WTC11 (cell line): ENCODE data around the gene POMT2.

Experiments
- EMX1 ChIP-seq: fragments of 250-450 bp; sonication (Bioruptor Pico); IDR thresholded peaks from 2 replicates; pipeline ENCODE4 v1.8.0; 2021; ENCODE audit warnings: mild to moderate bottlenecking
- JAZF1 ChIP-seq: fragments of 250-450 bp; sonication (Bioruptor Pico); IDR thresholded peaks from 2 replicates; pipeline ENCODE4 v1.9.0; 2021; ENCODE audit warnings: moderate library complexity, mild to moderate bottlenecking, inconsistent platforms
- RELA ChIP-seq: sonication (generic); formaldehyde crosslinking; IDR thresholded peaks from 2 replicates; pipeline ENCODE4 v1.8.1; 2022; ENCODE audit warnings: missing genetic modification reagents, mild to moderate bottlenecking, borderline replicate concordance
- ZNF121 ChIP-seq: sonication (generic); formaldehyde crosslinking; IDR thresholded peaks from 2 replicates; pipeline ENCODE4 v1.8.0; 2023; ENCODE audit warnings: missing genetic modification reagents
- TF ChIP-seq, protein P1 (sequence below): sonication (generic); formaldehyde crosslinking; IDR thresholded peaks from 2 replicates; pipeline ENCODE4 v1.8.0; 2023; ENCODE audit warnings: missing genetic modification reagents, mild to moderate bottlenecking, borderline replicate concordance
- TF ChIP-seq, protein P2 (sequence below): sonication (generic); formaldehyde crosslinking; IDR thresholded peaks from 2 replicates; pipeline ENCODE4 v1.8.1; 2023; ENCODE audit warnings: mild to moderate bottlenecking, missing genetic modification reagents
- TF ChIP-seq, protein P3 (sequence below): fragments of 200-600 bp; IDR thresholded peaks from 2 replicates; pipeline ENCODE4 v1.8.0; 2022; ENCODE audit warnings: antibody characterized with exemption
- TF ChIP-seq, protein P4 (sequence below): sonication (generic); formaldehyde crosslinking; IDR thresholded peaks from 2 replicates; pipeline ENCODE4 v1.8.1; 2022; ENCODE audit warnings: low read depth, missing genetic modification reagents, borderline replicate concordance

DNA sequence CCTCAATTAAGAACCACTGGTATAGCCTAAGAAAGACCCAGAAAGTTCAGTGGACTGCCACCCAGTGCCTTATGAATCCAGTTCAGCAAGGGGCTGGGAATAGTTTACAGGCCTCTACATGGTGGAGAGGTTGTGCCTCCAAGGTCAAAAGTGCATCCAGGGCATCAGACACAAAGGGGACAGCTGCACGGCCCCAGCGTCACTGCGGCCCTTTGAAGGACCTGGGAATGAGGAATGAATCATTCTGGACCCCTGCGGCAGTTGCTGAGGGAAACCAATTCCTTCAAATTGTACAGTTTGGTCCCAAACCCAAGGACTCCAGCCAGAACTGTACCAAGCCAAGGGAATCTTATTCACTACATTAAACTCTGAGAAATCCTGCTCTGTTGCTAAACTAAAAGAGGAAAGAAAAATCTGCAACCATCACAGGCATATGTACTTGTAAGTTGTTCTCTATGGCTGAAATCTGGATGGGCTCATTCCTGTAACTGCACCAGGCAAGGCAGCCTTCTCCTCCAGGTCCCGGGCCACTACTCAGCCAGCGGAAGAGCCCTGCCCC is 38.8 kb downstream of the POMT2 start:
- TF ChIP-seq, protein P1, sequence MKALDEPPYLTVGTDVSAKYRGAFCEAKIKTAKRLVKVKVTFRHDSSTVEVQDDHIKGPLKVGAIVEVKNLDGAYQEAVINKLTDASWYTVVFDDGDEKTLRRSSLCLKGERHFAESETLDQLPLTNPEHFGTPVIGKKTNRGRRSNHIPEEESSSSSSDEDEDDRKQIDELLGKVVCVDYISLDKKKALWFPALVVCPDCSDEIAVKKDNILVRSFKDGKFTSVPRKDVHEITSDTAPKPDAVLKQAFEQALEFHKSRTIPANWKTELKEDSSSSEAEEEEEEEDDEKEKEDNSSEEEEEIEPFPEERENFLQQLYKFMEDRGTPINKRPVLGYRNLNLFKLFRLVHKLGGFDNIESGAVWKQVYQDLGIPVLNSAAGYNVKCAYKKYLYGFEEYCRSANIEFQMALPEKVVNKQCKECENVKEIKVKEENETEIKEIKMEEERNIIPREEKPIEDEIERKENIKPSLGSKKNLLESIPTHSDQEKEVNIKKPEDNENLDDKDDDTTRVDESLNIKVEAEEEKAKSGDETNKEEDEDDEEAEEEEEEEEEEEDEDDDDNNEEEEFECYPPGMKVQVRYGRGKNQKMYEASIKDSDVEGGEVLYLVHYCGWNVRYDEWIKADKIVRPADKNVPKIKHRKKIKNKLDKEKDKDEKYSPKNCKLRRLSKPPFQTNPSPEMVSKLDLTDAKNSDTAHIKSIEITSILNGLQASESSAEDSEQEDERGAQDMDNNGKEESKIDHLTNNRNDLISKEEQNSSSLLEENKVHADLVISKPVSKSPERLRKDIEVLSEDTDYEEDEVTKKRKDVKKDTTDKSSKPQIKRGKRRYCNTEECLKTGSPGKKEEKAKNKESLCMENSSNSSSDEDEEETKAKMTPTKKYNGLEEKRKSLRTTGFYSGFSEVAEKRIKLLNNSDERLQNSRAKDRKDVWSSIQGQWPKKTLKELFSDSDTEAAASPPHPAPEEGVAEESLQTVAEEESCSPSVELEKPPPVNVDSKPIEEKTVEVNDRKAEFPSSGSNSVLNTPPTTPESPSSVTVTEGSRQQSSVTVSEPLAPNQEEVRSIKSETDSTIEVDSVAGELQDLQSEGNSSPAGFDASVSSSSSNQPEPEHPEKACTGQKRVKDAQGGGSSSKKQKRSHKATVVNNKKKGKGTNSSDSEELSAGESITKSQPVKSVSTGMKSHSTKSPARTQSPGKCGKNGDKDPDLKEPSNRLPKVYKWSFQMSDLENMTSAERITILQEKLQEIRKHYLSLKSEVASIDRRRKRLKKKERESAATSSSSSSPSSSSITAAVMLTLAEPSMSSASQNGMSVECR (CRISPR knock-in tag) = no peak
- TF ChIP-seq, protein P2, sequence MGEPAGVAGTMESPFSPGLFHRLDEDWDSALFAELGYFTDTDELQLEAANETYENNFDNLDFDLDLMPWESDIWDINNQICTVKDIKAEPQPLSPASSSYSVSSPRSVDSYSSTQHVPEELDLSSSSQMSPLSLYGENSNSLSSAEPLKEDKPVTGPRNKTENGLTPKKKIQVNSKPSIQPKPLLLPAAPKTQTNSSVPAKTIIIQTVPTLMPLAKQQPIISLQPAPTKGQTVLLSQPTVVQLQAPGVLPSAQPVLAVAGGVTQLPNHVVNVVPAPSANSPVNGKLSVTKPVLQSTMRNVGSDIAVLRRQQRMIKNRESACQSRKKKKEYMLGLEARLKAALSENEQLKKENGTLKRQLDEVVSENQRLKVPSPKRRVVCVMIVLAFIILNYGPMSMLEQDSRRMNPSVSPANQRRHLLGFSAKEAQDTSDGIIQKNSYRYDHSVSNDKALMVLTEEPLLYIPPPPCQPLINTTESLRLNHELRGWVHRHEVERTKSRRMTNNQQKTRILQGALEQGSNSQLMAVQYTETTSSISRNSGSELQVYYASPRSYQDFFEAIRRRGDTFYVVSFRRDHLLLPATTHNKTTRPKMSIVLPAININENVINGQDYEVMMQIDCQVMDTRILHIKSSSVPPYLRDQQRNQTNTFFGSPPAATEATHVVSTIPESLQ (CRISPR knock-in tag) = no peak
- no peak for TF ChIP-seq ZNF121
- TF ChIP-seq, protein P3, sequence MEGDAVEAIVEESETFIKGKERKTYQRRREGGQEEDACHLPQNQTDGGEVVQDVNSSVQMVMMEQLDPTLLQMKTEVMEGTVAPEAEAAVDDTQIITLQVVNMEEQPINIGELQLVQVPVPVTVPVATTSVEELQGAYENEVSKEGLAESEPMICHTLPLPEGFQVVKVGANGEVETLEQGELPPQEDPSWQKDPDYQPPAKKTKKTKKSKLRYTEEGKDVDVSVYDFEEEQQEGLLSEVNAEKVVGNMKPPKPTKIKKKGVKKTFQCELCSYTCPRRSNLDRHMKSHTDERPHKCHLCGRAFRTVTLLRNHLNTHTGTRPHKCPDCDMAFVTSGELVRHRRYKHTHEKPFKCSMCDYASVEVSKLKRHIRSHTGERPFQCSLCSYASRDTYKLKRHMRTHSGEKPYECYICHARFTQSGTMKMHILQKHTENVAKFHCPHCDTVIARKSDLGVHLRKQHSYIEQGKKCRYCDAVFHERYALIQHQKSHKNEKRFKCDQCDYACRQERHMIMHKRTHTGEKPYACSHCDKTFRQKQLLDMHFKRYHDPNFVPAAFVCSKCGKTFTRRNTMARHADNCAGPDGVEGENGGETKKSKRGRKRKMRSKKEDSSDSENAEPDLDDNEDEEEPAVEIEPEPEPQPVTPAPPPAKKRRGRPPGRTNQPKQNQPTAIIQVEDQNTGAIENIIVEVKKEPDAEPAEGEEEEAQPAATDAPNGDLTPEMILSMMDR = no peak
- no peak for TF ChIP-seq JAZF1 (CRISPR knock-in tag)
- TF ChIP-seq EMX1 (CRISPR knock-in tag) = no peak
- no peak for TF ChIP-seq RELA
- TF ChIP-seq, protein P4, sequence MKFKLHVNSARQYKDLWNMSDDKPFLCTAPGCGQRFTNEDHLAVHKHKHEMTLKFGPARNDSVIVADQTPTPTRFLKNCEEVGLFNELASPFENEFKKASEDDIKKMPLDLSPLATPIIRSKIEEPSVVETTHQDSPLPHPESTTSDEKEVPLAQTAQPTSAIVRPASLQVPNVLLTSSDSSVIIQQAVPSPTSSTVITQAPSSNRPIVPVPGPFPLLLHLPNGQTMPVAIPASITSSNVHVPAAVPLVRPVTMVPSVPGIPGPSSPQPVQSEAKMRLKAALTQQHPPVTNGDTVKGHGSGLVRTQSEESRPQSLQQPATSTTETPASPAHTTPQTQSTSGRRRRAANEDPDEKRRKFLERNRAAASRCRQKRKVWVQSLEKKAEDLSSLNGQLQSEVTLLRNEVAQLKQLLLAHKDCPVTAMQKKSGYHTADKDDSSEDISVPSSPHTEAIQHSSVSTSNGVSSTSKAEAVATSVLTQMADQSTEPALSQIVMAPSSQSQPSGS = no peak
